HG02588 (cell line): ENCODE measurements around the gene ZNF20.
"Not testable (repeated sequence)": the region's sequence is repeated elsewhere in the genome, so short reads cannot be mapped to it uniquely, and the experiment has no call there.

Source experiments
- ATAC-seq: cut with Tn5 transposase; IDR thresholded peaks from one replicate; pipeline ENCODE4 v1.9.1; 2021; ENCODE audit warnings: mild to moderate bottlenecking, moderate library complexity; ENCODE audit not compliant: unreplicated experiment

Gene ZNF20

DNA sequence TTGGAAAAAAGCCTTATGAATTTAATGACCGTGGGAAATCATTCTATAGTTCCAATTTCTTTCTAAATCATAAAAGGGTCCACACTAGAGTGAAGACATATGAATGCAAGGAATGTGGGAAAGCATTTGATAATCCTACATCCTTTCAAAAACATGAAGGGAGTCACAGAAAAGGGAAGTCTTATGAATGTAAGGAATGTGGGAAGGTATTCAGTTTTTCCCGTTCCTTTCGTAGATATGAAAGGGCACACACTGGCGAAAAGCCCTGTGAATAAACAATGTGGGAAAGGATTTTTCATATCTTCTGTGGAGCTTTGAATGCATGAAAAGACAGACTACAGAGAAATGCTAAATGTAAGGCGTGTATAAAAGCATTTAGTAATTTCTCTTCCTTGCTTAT, 27.0 kb downstream of the ZNF20 start:
- ATAC-seq = no peak

DNA sequence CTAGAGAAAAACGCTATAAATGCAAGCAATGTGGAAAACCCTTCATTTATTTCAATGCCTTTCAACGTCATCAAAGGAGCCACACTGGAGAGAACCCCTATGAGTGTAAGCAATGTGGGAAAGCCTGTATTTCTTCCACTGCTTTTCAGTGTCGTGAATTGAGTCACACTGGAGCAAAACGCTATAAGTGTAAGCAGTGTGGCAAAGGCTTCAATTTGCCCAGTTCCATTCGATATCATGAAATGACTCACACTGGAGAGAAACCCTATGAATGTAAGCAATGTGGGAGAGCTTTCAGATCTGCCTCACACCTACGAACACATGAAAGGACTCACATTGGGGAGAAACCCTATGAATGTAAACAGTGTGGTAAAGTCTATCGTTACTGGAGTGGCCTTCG, 27.4 kb downstream of the ZNF20 start:
- ATAC-seq = no peak

DNA sequence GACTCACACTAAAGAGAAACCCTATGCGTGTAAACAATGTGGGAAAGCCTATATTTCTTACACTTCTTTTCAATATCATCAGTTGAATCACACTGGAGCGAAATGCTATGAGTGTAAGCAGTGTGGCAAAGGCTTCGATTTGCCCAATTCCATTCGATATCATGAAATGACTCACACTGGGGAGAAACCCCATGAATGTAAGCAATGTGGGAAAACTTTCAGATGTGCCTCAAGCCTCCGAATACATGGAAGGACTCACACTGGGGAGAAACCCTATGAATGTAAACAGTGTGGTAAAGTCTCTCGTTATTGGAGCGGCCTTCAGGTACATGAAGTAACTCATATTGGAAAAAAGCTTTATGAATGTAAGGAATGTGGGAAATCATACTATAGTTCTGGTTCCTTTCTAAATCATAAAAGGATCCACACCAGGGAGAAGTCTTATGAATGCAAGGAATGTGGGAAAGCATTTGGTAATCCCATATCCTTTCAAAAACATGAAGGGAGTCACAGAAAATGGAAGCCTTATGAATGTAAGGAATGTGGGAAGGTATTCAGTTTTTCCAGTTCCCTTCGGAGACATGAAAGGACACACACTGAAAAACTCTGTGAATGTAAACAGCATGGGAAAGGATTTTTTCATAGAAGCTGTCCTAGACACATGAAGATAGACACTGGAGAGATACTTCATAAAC, 28.1 kb downstream of the ZNF20 start:
- ATAC-seq = no peak

DNA sequence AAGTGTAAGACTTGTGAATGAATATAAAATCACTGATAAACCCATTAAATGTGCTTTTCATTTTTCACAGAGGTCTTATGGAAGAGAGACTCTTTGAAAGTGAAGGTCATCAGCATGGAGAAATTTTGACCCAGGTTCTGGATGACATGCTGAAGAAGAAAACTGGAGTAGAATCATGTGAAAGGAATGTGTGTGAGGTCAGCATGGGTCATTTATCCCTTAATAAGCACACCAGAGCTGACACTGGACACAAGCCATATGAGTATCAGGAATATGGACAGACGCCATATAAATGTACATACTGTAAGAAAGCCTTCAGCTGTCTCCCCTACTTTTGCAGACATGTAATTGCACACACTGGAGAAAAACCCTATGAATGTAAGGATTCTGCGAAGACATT, 29.0 kb downstream of the ZNF20 start:
- ATAC-seq = no peak

DNA sequence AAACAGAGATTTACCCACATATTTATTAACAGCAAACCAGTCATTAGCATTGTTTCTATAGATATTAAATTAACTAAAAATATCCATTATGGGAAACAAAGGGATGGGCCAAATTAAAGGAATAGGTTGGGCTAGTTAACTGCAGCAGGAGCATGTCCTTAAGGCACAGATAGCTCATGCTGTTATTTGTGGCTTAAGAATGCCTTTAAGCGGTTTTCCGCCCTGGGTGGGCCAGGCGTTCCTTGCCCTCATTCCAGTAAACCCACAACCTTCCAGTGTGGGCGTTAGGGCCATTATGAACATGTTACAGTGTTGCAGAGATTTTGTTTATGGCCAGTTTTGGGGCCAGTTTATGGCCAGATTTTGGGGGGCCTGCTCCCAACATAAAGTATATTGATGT, 36.2 kb downstream of the ZNF20 start:
- not testable (repeated sequence) for ATAC-seq

DNA sequence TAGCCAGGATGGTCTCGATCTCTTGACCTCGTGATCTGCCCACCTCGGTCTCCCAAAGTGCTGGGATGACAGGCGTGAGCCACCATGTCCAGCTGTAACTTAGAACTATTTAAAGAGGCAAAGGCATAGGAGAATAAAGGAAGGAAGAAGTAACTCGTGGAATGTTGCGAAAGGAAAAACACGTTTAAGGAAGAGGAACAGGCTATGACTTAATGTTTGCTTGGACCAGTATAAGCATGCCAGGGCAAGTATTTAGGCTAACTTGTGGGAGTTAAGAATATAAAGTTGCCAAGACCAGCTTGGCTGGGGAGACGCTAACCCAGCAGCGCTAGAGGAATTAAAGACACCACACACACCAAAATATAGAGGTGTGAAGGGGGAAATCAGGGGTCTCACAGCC, 42.1 kb downstream of the ZNF20 start:
- no peak for ATAC-seq

DNA sequence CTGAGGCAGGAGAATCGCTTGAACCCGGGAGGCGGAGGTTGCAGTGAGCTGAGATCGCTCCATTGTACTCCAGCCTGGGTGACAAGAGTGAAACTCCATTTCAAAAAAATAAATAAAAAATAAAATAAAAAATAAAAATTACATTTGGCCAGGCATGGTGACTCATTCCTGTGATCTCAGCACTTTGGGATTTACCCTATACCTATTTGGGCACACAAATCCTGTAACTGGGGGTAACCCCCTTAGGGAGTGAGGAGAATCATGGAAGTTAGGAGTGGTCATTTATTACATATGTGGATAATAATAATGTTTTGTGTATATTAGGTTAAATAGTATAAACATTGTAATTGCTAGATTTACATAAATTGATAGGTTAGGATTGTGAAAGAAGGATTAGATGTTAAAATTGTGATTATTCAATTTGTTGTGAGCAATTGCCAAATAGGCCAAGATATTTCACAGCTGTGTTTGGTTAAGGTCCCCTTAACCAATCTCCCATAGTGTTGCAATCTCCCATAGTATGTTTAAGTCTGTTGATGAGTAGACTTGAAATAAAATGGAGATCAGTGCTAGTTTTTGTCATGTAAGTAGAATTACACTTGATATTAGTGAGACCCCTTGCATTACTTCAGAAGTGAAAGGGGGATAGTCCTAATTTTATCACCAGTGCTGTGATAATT, 44.9 kb downstream of the ZNF20 start:
- ATAC-seq = no peak

DNA sequence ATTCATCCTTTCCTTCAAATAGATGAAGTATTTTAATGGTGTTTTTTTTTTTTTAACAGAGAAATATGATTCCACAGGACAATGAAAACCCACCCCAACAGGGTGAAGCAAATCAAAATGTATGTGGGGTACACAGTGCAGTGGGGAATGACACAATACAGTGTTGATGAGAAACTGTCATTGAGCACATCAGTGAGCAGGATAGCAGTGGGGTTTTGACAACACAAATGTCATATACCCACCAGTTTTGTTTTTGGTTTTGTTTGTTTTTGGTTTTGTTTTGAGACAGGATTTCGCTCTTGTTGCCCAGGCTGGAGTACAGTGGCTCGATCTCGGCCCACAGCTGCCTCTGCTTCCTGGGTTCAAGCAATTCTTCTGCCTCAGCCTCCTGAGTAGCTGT, 46.4 kb downstream of the ZNF20 start:
- ATAC-seq = no peak

DNA sequence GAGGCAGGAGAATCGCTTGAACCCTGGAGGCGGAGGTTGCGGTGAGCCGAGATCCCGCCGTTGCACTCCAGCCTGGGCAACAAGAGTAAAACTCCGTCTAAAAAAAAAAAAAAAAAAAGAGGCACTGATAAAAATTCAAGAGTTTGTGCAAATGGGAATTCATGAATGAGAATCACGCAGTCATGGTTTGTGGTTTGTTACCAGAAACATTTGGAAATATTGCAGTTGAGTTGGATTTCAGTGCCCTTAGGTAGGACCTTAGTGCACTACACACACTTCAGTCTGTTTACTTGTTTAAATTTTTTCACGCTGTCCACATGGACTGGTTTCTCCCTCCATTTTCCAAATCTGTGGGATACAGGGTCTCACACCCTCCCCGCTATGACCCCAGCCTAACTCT, 47.2 kb downstream of the ZNF20 start:
- ATAC-seq = no peak

DNA sequence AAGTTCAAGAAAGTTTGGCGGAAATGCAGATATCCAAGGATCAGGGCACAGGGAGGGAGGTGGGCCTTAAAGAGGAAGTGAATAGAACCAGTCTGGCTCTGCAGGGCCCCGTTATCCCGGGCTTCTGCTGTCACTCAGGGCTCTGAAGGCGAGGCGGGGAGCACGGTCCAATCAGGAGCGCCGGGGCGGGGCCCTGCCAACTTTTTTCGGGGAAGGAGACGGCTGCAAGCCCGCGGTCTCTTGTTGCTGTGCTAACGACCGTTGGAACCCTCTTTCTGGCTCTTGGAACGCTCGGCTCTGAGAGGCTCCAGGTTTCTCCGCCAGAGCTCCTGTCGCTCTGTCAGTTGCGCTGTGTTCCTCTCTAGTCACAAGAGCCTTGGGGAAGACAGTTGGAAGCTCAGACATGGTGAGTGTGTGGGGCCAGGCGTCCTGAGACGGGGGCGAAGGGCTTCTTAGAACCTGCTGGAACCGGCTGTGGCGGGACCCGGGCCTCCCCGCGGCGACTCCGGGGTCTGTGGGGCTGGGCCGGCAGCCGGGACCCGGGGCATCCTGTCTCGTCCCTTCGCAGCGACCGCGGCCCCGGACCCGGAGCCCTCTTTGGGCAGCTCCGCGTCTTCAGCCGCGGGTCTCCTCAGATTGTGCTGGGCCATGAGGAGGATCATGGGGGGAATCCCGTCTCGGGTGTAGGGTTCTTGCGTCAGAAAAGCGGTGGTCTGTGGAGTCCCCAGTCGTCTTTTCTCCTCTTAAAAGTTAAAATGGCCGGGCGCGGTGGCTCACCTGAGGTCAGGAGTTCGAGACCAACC, 47.9 kb downstream of the ZNF20 start:
- no peak for ATAC-seq

DNA sequence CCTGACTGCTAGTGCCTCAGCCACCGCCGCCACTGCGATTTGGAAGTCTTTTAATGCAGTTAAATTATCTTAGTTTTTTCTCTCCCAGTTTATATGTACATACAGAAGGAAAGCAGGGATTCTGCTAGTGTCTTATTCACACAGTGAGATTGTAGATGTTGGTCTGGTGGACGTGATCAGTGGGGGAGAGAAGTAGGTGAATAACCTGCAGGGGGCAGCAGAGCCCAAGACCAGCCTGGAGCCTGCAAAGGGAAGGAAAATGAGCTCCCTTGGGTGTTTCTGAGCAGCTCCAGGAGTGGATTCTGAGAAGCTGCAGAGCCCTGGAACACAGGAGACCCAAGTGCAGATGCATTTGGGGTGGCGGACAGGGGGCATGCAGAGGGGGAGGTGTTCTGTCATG, 49.3 kb downstream of the ZNF20 start:
- ATAC-seq = no peak

DNA sequence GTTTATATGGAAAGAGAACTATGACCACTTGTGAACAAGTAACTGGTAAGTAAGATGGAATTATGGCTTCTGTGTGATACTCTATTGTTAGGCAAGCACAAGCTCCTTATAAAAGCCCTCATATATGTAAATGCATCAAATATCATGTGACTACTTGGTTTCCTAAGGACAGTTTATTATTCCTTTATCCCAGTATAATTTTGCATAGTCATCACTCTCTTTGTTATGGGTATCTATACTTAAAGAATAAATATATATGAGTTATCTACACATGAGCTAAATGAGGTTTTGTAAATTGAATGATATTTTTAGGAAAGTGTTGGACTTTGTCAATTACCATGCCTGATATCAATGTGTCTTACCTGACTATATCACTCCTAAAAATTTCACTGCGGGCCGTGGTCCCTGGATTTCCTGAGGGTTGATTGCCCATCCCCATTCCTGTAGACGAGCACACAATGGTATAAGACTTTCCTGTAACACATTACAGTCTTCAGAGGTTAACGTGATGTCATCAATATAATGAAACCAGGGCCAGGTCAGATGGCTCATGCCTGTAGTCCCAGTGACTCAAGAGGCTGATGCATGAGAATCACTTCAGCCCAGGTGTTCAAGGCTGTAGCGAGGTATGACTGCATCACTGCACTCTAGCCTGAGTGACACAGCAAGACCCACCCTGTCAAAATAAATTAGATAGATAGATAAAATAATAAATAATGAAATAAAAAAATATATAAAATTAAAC, 54.9 kb downstream of the ZNF20 start:
- no peak for ATAC-seq

DNA sequence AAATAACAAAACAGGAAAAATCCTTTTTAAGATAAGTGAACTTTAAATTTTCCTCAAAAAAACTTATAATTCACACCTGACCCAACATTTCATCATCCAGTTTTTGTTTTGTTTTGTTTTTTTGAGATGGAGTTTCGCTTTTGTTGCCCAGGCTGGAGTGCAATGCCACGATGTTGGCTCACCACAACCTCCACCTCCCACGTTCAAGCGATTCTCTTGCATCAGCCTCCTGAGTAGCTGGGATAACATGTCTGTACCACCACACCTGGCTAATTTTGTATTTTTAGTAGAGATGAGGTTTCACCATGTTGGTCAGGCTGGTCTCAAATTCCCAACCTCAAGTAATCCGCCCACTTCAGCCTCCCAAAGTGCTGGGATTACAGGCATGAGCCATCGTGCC, 56.8 kb downstream of the ZNF20 start:
- not testable (repeated sequence) for ATAC-seq
